Hypothalamus (tissue), 51 donors: ENCODE data around the gene KRT77.

Experiments used
- DNase-seq, 51 donors: peaks; one replicate each; lab custom pipeline; 2025; lab: John Stamatoyannopoulos, UW

KRT77 gene

GRCh38 chr12:52659395-52659794, 43.9 kb downstream of the KRT77 start:
- no peak for DNase-seq

GRCh38 chr12:52658196-52658595, 45.1 kb downstream of the KRT77 start:
- no peak for DNase-seq

GRCh38 chr12:52657250-52657902, 45.9 kb downstream of the KRT77 start:
- no peak for DNase-seq

- no peak for DNase-seq
Measured at GRCh38 chr12:52656616-52657015, 46.7 kb downstream of the KRT77 start.

- DNase-seq = no peak
Measured at GRCh38 chr12:52655720-52656124, 47.6 kb downstream of the KRT77 start.

GRCh38 chr12:52655251-52655650, 48.1 kb downstream of the KRT77 start:
- no peak for DNase-seq

- no peak for DNase-seq
Measured at GRCh38 chr12:52651726-52652261, 51.5 kb downstream of the KRT77 start, which contains the start of gene KRT2. Gene KRT2, minus strand, starts transcription at chr12:52652211. Its CDS starts 69 bp downstream, at chr12:52652142.

GRCh38 chr12:52650520-52651081, 52.7 kb downstream of the KRT77 start:
- DNase-seq = no peak

- no peak for DNase-seq
Measured at GRCh38 chr12:52649066-52649465, 54.3 kb downstream of the KRT77 start.

- DNase-seq = no peak
Measured at GRCh38 chr12:52648012-52648550, 55.2 kb downstream of the KRT77 start.

- DNase-seq = no peak
Measured at GRCh38 chr12:52647601-52648000, 55.7 kb downstream of the KRT77 start.

GRCh38 chr12:52646613-52647012, 56.7 kb downstream of the KRT77 start:
- DNase-seq = no peak

- no peak for DNase-seq
Measured at GRCh38 chr12:52645982-52646381, 57.3 kb downstream of the KRT77 start.

- DNase-seq = no peak
Measured at GRCh38 chr12:52645120-52645761, 58.1 kb downstream of the KRT77 start.

GRCh38 chr12:52644078-52644415, 59.3 kb downstream of the KRT77 start:
- DNase-seq = no peak

- DNase-seq = no peak
Measured at GRCh38 chr12:52643233-52644077, 59.9 kb downstream of the KRT77 start.

- DNase-seq = no peak
Measured at GRCh38 chr12:52641468-52641867, 61.9 kb downstream of the KRT77 start.
